SJCRH30 (cell line): ENCODE measurements around the gene LRRC27. TPM values are rescaled to one million over a fixed set of nuclear protein-coding genes. Genes with fewer than 3 reads are reported as not detected.
A peak's percentile ranks its signal among the peaks of the same experiment; 100 is the strongest.
"Not testable (repeated sequence)": the region's sequence is repeated elsewhere in the genome, so short reads cannot be mapped to it uniquely, and the experiment has no call there.

ENCODE experiments used
- DNase-seq, 2 experiments: peaks; one replicate each; pipeline ENCODE4 v3.0.0-alpha.2; 2015 to 2020
- H3K27ac ChIP-seq: fragments of 250-450 bp; sonication (Bioruptor Pico); 2 replicates; pipeline ENCODE4 v1.5.1; 2020; ENCODE audit warnings: mild to moderate bottlenecking, moderate library complexity
- H3K27me3 ChIP-seq: fragments of 250-450 bp; sonication (Bioruptor Pico); 2 replicates; pipeline ENCODE4 v1.5.1; 2020; ENCODE audit warnings: mild to moderate bottlenecking, moderate library complexity
- H3K36me3 ChIP-seq: fragments of 250-450 bp; sonication (Bioruptor Pico); 2 replicates; pipeline ENCODE4 v1.5.1; 2020; ENCODE audit warnings: mild to moderate bottlenecking, moderate library complexity
- H3K4me1 ChIP-seq: fragments of 250-450 bp; sonication (Bioruptor Pico); 2 replicates; pipeline ENCODE4 v1.5.1; 2020; ENCODE audit warnings: mild to moderate bottlenecking, moderate library complexity
- H3K4me3 ChIP-seq: fragments of 250-450 bp; sonication (Bioruptor Pico); 2 replicates; pipeline ENCODE4 v1.5.1; 2020; ENCODE audit warnings: mild to moderate bottlenecking, moderate library complexity
- H3K9me3 ChIP-seq: fragments of 250-450 bp; sonication (Bioruptor Pico); replicated peaks from 2 replicates; pipeline ENCODE4 v1.5.1; 2020; ENCODE audit warnings: mild to moderate bottlenecking, moderate library complexity
- total RNA-seq: library from RNA; depleted of rRNA; stranded (reverse); fragments of >200 nt; shearing (Covaris generic); gene quantifications from 2 replicates; pipeline ENCODE4 v1.2.3, GENCODE V29; 2014

The LRRC27 gene
- total RNA-seq, 1 experiment from 2014 or later = 1.8 TPM

- Histone ChIP-seq H3K27me3 (no peaks in the 10 kb centered on the region), H3K4me1 (no peaks in the 10 kb centered on the region), H3K36me3 (no peaks in the 10 kb centered on the region), H3K9me3 (no peaks in the 10 kb centered on the region), H3K4me3 (no peak overlapping the region), H3K27ac (no peak overlapping the region)
- DNase-seq = no peak
Measured at GRCh38 chr10:132351611-132352010, 19.6 kb downstream of the LRRC27 start.

- H3K4me3 ChIP-seq, H3K27me3 ChIP-seq, H3K27ac ChIP-seq, H3K9me3 ChIP-seq, H3K4me1 ChIP-seq, H3K36me3 ChIP-seq: not testable (repeated sequence)
- peak; percentile 27 to 40 for DNase-seq
Measured at GRCh38 chr10:132352462-132353308, 20.7 kb downstream of the LRRC27 start.

GRCh38 chr10:132353456-132354355, 21.7 kb downstream of the LRRC27 start:
- no peak overlapping the region for H3K4me3 ChIP-seq
- H3K4me1 ChIP-seq = no peaks in the 10 kb centered on the region
- no peaks in the 10 kb centered on the region for H3K36me3 ChIP-seq
- H3K27me3 ChIP-seq = no peaks in the 10 kb centered on the region
- DNase-seq = no peak
- no peaks in the 10 kb centered on the region for H3K9me3 ChIP-seq
- no peak overlapping the region for H3K27ac ChIP-seq

DNA sequence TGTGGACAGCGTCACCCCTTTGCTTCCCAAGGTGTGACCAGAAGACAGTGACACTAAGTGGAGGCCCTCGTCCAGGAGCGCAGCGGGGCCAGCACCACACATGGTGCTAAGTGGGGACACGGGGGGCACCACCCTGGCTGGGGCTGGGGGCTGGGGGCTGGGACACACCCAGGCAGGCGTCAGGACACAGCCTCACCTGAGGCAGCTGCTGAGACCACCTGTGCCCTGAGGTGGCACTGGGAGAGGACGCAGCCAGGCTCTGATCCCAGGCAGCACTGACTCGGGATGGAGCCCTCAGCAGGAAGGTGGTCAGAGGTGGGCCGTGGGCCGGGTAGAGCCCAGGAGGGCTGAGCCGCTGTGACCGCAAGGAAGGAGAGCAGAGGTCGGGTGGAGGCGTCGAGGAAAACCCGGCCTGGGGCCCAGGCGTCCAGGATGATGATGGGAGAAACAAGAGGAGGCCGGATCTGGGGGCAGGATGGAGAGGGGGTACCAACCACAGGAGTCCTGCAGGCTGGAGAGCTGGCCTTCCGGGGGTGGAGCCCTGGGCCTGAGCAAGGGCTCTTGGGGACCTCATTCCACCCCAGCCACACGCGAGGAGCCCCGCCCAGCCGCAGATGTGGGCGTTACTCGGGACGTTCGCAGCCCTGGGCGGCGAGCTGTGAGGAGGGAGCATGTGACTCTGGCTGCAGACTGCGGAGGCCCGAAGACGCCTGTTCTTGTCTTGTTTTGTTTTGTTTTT, 22.5 kb downstream of the LRRC27 start:
- no peak for DNase-seq

DNA sequence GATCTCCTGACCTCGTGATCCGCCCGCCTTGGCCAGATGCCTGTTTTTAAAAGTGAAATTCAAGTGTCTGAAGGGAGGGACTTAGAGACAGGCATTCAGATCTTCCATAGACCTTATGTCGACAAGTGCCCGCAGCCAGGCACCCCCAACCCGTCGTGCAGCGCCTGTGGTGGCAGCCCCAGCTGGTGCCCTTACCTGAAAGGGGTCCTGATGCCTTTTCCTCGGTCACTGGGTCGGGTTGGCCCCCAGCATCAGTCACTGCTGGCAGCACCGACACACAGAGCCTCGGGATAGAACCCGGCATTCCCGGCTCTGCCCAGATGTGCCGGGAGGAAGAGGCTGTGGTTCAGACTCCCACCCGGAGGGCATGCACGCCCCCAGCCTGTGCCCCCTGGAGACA, 23.3 kb downstream of the LRRC27 start:
- no peak overlapping the region for H3K4me3 ChIP-seq
- no peak for DNase-seq
- H3K36me3 ChIP-seq = no peaks in the 10 kb centered on the region
- H3K27ac ChIP-seq = no peak overlapping the region
- no peaks in the 10 kb centered on the region for H3K4me1 ChIP-seq
- H3K27me3 ChIP-seq = no peaks in the 10 kb centered on the region
- H3K9me3 ChIP-seq = no peaks in the 10 kb centered on the region

More for the DNA sequence above, 22.5 kb downstream of the LRRC27 start:
- Histone ChIP-seq H3K27ac (no peak overlapping the region), H3K4me3 (no peak overlapping the region), H3K4me1 (no peaks in the 10 kb centered on the region), H3K9me3 (no peaks in the 10 kb centered on the region), H3K36me3 (no peaks in the 10 kb centered on the region), H3K27me3 (no peaks in the 10 kb centered on the region)

DNA sequence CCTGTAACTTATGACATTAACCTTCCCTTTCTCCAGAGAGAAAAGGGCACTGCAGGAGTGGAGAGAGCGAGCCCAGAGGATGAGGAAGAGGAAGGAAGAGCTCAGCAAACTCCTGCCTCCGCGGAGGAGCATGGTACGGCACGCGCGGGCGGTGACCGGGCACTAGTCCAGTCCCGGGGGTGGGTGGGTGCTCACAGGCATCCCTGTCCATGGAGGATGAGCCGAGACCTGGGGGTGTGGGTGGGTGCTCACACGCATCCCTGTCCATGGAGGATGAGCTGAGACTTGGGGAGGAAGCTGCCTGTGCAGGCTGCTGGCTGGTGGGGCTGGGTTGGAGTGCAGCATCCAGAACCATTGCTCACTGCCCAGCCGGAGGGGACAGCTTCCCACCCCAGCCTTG, 23.8 kb downstream of the LRRC27 start:
- no peaks in the 10 kb centered on the region for H3K9me3 ChIP-seq
- H3K27me3 ChIP-seq = no peaks in the 10 kb centered on the region
- no peaks in the 10 kb centered on the region for H3K4me1 ChIP-seq
- no peak overlapping the region for H3K4me3 ChIP-seq
- H3K27ac ChIP-seq = no peak overlapping the region
- no peaks in the 10 kb centered on the region for H3K36me3 ChIP-seq
- no peak for DNase-seq

DNA sequence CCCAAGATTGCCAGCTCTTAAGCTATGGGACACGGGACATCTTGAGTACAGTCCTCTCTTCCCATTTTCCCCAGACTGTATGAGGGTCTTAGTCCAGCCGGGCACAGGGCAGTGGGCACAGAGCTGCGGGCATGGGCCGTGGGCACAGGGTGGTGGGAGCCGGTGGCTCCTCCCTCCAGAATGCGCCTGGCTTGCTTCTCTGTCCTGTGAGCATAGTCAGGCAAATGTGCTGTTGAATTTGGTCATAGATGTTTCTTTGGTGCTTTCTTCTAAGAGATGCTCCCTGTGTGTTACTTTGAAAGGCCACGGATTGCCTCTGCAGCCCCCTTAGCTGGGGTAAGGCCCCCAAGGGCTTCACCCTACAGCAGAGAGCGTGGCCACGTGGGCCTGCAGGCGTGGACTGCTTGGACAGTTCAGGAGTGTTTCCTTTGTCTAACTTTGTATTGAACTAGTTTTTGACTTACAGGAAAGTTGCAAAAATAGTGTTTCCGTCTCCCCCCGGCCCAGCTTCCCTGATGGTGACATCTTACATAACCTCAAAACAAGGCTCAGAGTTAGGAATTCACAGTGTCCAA, 24.7 kb downstream of the LRRC27 start:
- no peaks in the 10 kb centered on the region for H3K36me3 ChIP-seq

GRCh38 chr10:132357286-132358058, 25.5 kb downstream of the LRRC27 start:
- Histone ChIP-seq H3K27me3 (no peaks in the 10 kb centered on the region), H3K27ac (no peak overlapping the region), H3K9me3 (no peaks in the 10 kb centered on the region), H3K4me1 (no peaks in the 10 kb centered on the region), H3K4me3 (no peak overlapping the region), H3K36me3 (no peaks in the 10 kb centered on the region)
- DNase-seq = no peak

More for the DNA sequence above, 24.7 kb downstream of the LRRC27 start:
- no peaks in the 10 kb centered on the region for H3K4me1 ChIP-seq
- H3K4me3 ChIP-seq = no peak overlapping the region
- no peaks in the 10 kb centered on the region for H3K27me3 ChIP-seq
- DNase-seq = no peak
- H3K9me3 ChIP-seq = no peaks in the 10 kb centered on the region
- H3K27ac ChIP-seq = no peak overlapping the region

GRCh38 chr10:132359305-132360040, 27.5 kb downstream of the LRRC27 start:
- Histone ChIP-seq H3K27me3 (no peaks in the 10 kb centered on the region), H3K36me3 (no peaks in the 10 kb centered on the region), H3K27ac (no peak overlapping the region), H3K4me1 (no peaks in the 10 kb centered on the region), H3K4me3 (no peak overlapping the region), H3K9me3 (no peaks in the 10 kb centered on the region)
- no peak for DNase-seq

DNA sequence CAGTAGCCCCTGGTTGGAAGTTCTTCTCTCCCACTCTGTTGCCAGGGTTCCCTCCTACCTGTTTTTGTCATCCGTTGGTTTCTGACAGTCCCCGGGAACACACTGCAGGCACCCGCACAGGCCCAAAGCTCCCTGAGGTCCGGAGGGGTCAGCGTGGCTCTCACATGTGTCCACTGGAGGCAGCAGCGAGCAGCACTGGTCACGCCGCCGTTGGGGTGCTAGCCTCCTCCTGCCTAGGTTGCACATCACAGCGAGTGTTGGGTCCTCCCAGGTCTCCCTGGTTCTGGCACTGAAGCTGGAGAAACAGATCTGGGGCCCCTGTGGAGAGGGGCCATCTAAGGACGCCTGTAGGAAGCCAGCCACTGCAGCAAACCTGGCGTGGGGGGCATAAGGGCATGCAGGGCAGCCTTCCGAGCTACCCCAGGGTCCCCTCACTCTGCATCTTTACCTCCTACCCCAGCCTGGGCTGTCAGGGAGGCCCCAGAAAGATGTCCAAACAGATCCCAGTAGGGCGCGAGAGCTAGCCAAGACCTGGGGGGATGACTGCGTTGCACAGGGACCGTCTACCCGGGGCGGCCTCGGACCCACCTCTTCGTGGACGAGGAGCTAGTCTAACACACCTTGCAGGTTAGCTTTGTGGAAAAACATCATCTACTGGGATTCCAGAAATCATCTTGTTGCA, 28.9 kb downstream of the LRRC27 start:
- Histone ChIP-seq H3K27ac (no peak overlapping the region), H3K4me1 (no peaks in the 10 kb centered on the region)
- peak in 1 of 2 experiments; percentile 9 for DNase-seq

GRCh38 chr10:132361581-132362101, 29.6 kb downstream of the LRRC27 start:
- Histone ChIP-seq H3K4me1 (no peaks in the 10 kb centered on the region), H3K4me3 (no peak overlapping the region), H3K9me3 (no peaks in the 10 kb centered on the region), H3K27ac (no peak overlapping the region), H3K36me3 (no peaks in the 10 kb centered on the region), H3K27me3 (no peaks in the 10 kb centered on the region)
- no peak for DNase-seq

More for the DNA sequence above, 28.9 kb downstream of the LRRC27 start:
- H3K27me3 ChIP-seq = no peaks in the 10 kb centered on the region
- H3K4me3 ChIP-seq = no peak overlapping the region
- no peaks in the 10 kb centered on the region for H3K9me3 ChIP-seq
- H3K36me3 ChIP-seq = no peaks in the 10 kb centered on the region

DNA sequence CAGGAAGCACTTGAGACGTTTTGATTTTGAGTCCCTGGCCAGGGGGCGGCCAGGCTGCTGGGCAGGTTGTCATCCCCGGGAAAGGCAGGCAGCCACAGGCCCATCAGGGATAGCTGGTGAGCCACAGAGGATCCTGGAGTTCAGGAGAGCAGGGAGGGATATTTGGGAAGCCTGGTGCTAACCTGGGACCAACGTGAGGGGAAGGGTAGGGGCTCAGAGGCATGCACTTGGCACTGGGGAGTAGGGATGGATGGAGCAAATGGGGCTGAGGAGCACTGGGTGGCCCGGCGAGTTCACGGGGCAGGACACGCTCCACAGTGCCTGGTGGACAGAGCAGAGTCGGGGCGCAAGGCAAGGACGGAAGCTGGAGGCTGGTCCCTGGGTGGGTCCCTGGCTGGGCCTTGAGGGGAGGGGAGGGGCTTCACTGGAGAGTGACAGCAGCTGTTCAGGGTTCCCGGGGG, 30.2 kb downstream of the LRRC27 start:
- H3K4me3 ChIP-seq = no peak overlapping the region
- no peaks in the 10 kb centered on the region for H3K9me3 ChIP-seq
- H3K27ac ChIP-seq = no peak overlapping the region
- no peaks in the 10 kb centered on the region for H3K36me3 ChIP-seq
- no peaks in the 10 kb centered on the region for H3K27me3 ChIP-seq
- H3K4me1 ChIP-seq = no peaks in the 10 kb centered on the region
- no peak for DNase-seq

DNA sequence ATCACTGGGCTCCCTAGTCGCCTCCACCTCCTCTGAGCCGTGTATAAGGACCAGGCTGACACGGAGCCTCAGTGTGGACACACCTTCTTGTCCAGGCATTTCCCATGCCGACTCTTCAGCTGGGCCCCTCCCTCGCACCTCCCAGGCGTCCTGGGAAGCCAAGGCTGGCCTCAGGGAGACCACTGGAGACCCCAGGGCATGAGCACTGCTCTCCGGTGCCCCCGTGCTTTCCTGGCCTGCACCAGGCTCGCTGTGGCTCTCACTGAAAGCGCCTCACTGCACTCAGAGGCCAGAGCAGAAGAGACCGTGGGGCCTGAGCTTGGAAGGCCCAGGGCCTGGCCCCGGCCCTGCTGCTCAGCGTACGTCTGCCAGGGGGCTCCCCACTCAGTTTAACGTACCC, 31.4 kb downstream of the LRRC27 start:
- DNase-seq = no peak

More for the DNA sequence above, 31.4 kb downstream of the LRRC27 start:
- H3K4me3 ChIP-seq = no peak overlapping the region
- H3K27me3 ChIP-seq = no peaks in the 10 kb centered on the region
- H3K4me1 ChIP-seq = no peaks in the 10 kb centered on the region
- H3K36me3 ChIP-seq = no peaks in the 10 kb centered on the region
- no peak overlapping the region for H3K27ac ChIP-seq
- H3K9me3 ChIP-seq = no peaks in the 10 kb centered on the region
